ENCODE data around the gene SMAD4. TPM values are rescaled to one million over a fixed set of nuclear protein-coding genes. Genes with fewer than 3 reads are reported as not detected.
"Not testable (repeated sequence)": the region's sequence is repeated elsewhere in the genome, so short reads cannot be mapped to it uniquely, and the experiment has no call there.

The SMAD4 gene
- total RNA-seq, 2 experiments from 2014 or later, result 72.0 to 75.1 TPM

DNA sequence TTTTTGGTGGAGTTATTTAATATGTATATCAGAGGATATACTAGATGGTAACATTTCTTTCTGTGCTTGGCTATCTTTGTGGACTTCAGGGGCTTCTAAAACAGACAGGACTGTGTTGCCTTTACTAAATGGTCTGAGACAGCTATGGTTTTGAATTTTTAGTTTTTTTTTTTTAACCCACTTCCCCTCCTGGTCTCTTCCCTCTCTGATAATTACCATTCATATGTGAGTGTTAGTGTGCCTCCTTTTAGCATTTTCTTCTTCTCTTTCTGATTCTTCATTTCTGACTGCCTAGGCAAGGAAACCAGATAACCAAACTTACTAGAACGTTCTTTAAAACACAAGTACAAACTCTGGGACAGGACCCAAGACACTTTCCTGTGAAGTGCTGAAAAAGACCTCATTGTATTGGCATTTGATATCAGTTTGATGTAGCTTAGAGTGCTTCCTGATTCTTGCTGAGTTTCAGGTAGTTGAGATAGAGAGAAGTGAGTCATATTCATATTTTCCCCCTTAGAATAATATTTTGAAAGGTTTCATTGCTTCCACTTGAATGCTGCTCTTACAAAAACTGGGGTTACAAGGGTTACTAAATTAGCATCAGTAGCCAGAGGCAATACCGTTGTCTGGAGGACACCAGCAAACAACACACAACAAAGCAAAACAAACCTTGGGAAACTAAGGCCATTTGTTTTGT is 52.7 kb downstream of the SMAD4 start:
- Mint-ChIP-seq H3K27me3 (ENCODE audit: low read depth) (no peaks in the 10 kb centered on the region), H3K4me3 (no peak overlapping the region), H3K9me3 (peaks cover 15% of the 10 kb centered on the region), H3K4me1 (ENCODE audit: low read depth) (peaks cover 23% of the 10 kb centered on the region), H3K27ac (peak overlapping the region; percentile 77), H3K36me3 (ENCODE audit: low read depth) (peaks cover 67% of the 10 kb centered on the region)
- DNase-seq, result no peak
- intact Hi-C loops (cut with micrococcal nuclease), result no loop called here
- CTCF ChIA-PET, result interaction anchor here (0.6 kb wide), 1 partner anchor 153 kb away, joined by 3 read pairs; no protein-coding TSS in a partner anchor

DNA sequence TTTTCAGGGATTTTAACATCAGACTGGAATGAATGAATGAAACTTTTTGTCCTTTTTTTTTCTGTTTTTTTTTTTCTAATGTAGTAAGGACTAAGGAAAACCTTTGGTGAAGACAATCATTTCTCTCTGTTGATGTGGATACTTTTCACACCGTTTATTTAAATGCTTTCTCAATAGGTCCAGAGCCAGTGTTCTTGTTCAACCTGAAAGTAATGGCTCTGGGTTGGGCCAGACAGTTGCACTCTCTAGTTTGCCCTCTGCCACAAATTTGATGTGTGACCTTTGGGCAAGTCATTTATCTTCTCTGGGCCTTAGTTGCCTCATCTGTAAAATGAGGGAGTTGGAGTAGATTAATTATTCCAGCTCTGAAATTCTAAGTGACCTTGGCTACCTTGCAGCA is 53.4 kb downstream of the SMAD4 start:
- Mint-ChIP-seq H3K27me3 (ENCODE audit: low read depth) (no peaks in the 10 kb centered on the region), H3K9me3 (peaks cover 21% of the 10 kb centered on the region), H3K4me3 (no peak overlapping the region), H3K4me1 (ENCODE audit: low read depth) (peaks cover 23% of the 10 kb centered on the region), H3K36me3 (ENCODE audit: low read depth) (peaks cover 62% of the 10 kb centered on the region), H3K27ac (peak overlapping the region; percentile 77)
- intact Hi-C loops (cut with micrococcal nuclease), result no loop called here
- CTCF ChIA-PET, result interaction anchor here (1.0 kb wide), 1 partner anchor 263 kb away, joined by 3 read pairs; no protein-coding TSS in a partner anchor
- DNase-seq, result no peak

GRCh38 chr18:51088410-51088809 is 58.4 kb downstream of the SMAD4 start:
- Mint-ChIP-seq H3K9me3 (peaks cover 30% of the 10 kb centered on the region), H3K4me1 (ENCODE audit: low read depth) (peaks cover 5% of the 10 kb centered on the region), H3K4me3 (no peak overlapping the region), H3K36me3 (ENCODE audit: low read depth) (peaks cover 37% of the 10 kb centered on the region), H3K27ac (no peak overlapping the region), H3K27me3 (ENCODE audit: low read depth) (no peaks in the 10 kb centered on the region)
- CTCF ChIA-PET, result no interaction called here
- intact Hi-C loops (cut with micrococcal nuclease), result no loop called here
- no peak for DNase-seq

GRCh38 chr18:51089691-51090090 is 59.7 kb downstream of the SMAD4 start:
- Mint-ChIP-seq H3K36me3 (ENCODE audit: low read depth) (peaks cover 25% of the 10 kb centered on the region), H3K27ac (no peak overlapping the region), H3K27me3 (ENCODE audit: low read depth) (no peaks in the 10 kb centered on the region), H3K9me3 (peaks cover 31% of the 10 kb centered on the region), H3K4me1 (ENCODE audit: low read depth) (no peaks in the 10 kb centered on the region), H3K4me3 (no peak overlapping the region)
- no peak for DNase-seq
- CTCF ChIA-PET, result interaction anchor here (0.6 kb wide), 2 partner anchors 27 to 289 kb away, joined by 3 read pairs; no protein-coding TSS in a partner anchor
- intact Hi-C loops (cut with micrococcal nuclease), result no loop called here

- no peak overlapping the region for H3K27ac Mint-ChIP-seq
- CTCF ChIA-PET, result interaction anchor here (0.7 kb wide), 1 partner anchor 42 kb away, joined by 3 read pairs; no protein-coding TSS in a partner anchor
Measured at GRCh38 chr18:51091270-51091669, 61.3 kb downstream of the SMAD4 start.

GRCh38 chr18:51092117-51092516 is 62.1 kb downstream of the SMAD4 start:
- Mint-ChIP-seq H3K4me3 (no peak overlapping the region), H3K27ac (no peak overlapping the region), H3K36me3 (ENCODE audit: low read depth) (peaks cover 5% of the 10 kb centered on the region), H3K9me3 (peaks cover 20% of the 10 kb centered on the region), H3K27me3 (ENCODE audit: low read depth) (no peaks in the 10 kb centered on the region), H3K4me1 (ENCODE audit: low read depth) (no peaks in the 10 kb centered on the region)
- intact Hi-C loops (cut with micrococcal nuclease), result no loop called here
- DNase-seq, result no peak
- CTCF ChIA-PET, result no interaction called here

More at GRCh38 chr18:51091270-51091669, 61.3 kb downstream of the SMAD4 start:
- H3K27me3 Mint-ChIP-seq (ENCODE audit: low read depth), result no peaks in the 10 kb centered on the region
- H3K9me3 Mint-ChIP-seq, result peaks cover 27% of the 10 kb centered on the region
- peaks cover 12% of the 10 kb centered on the region for H3K36me3 Mint-ChIP-seq (ENCODE audit: low read depth)
- DNase-seq, result no peak
- H3K4me3 Mint-ChIP-seq, result no peak overlapping the region
- intact Hi-C loops (cut with micrococcal nuclease), result no loop called here
- no peaks in the 10 kb centered on the region for H3K4me1 Mint-ChIP-seq (ENCODE audit: low read depth)

DNA sequence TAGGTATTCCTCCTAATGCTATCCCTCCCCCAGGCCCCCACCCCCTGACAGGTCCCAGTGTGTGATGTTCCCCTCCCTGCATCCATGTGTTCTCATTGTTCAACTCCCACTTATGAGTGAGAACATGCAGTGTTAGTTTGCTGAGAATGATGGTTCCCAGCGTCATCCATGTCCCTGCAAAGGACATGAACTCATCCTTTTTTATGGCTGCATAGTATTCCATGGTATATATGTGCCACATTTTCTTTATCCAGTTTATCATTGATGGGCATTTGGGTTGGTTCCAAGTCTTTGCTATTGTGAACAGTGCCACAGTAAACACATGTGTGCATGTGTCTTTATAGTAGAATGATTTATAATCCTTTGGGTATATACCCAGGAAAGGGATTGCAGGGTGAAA is 63.0 kb downstream of the SMAD4 start:
- H3K27me3 Mint-ChIP-seq (ENCODE audit: low read depth); intact Hi-C loops (cut with micrococcal nuclease); H3K4me3 Mint-ChIP-seq; H3K4me1 Mint-ChIP-seq (ENCODE audit: low read depth); CTCF ChIA-PET; H3K36me3 Mint-ChIP-seq (ENCODE audit: low read depth); H3K27ac Mint-ChIP-seq; DNase-seq: not testable (repeated sequence)
- H3K9me3 Mint-ChIP-seq, result peaks cover 14% of the 10 kb centered on the region

DNA sequence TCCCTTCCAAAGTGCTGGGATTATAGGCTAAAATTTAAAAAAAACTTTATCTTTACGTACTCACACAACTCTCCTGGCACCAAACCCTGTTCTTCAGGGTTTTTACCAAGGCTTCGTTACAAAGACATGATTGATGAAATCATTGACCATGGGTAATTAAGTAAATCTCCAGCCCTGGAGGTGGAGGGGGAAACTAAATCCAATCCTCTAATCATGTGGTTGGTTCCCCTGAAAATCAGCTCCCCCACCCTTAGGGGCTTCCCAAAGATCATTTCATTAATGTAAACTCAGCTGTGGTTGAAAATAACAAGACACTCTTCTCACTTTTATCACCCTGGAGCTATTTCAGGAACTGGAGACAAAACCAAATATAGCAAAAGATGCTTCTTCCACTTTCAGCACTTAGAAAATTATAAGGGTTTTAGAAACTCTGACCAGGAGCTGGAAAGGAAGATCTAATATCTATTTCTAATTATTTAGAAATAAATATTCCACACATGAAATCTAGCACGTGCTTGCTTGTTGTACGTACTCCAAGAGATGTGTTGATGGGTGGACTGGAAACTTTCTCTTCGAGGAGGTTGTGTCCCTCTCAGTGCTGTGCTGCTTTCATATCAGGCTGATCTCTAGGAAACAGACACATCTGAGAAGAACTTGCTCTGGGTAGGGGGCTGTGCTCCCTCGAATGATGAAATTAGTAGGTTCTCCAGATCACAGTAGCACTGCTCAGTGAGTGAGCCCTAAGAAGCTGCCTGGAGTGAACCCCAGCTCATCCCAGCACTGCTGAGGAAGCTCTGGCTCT is 67.2 kb downstream of the SMAD4 start:
- peaks cover 7% of the 10 kb centered on the region for H3K9me3 Mint-ChIP-seq
- no peaks in the 10 kb centered on the region for H3K27me3 Mint-ChIP-seq (ENCODE audit: low read depth)
- H3K4me3 Mint-ChIP-seq, result no peak overlapping the region
- H3K27ac Mint-ChIP-seq, result no peak overlapping the region
- CTCF ChIA-PET, result interaction anchor here (1.3 kb wide), 1 partner anchor 13 kb away, joined by 3 read pairs; no protein-coding TSS in a partner anchor
- intact Hi-C loops (cut with micrococcal nuclease), result no loop called here
- peaks cover 2% of the 10 kb centered on the region for H3K36me3 Mint-ChIP-seq (ENCODE audit: low read depth)
- no peaks in the 10 kb centered on the region for H3K4me1 Mint-ChIP-seq (ENCODE audit: low read depth)
- DNase-seq, result no peak

DNA sequence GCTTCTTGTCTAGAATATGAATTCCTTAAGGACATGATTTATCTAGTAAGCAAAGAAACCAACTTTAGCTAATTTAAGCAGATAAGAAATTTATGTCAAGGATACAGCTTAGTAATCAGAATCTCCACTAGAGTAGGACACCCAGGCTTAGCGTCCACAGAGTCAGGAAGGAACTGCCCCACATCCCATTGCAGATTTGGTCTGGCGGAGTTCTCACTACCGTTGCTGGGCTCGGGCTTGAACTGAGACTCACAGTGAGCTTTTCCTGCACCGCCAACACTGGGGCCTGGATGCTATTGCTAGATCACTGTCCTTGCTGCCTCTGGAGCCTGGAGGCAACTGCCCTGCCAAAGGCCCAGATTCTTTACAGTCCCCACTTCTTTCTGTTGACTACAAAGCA is 68.1 kb downstream of the SMAD4 start:
- no peak for DNase-seq
- Mint-ChIP-seq H3K9me3 (peaks cover 9% of the 10 kb centered on the region), H3K4me3 (no peak overlapping the region), H3K36me3 (ENCODE audit: low read depth) (peaks cover 2% of the 10 kb centered on the region), H3K27ac (no peak overlapping the region), H3K27me3 (ENCODE audit: low read depth) (no peaks in the 10 kb centered on the region), H3K4me1 (ENCODE audit: low read depth) (no peaks in the 10 kb centered on the region)
- intact Hi-C loops (cut with micrococcal nuclease), result no loop called here
- CTCF ChIA-PET, result interaction anchor here (1.3 kb wide), 1 partner anchor 12 kb away, joined by 3 read pairs; no protein-coding TSS in a partner anchor

DNA sequence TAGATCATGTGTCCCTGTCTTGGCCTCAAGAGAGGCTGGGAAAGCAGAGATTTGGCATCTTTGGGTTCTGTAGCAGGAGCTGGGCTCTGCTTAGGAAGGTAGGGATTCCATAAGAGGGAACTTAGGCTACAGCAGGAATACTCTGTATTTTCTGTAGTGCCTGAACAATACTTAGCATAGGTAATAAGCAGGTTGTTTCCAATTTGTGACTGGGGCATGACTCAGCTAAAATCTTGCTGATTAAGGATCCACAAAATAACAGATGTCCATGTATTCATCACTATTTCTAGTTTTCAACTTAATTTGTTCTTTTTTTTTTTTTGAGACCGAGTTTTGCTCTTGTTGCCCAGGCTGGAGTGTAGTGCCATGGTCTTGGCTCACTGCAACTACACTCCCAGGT is 68.5 kb downstream of the SMAD4 start:
- no peaks in the 10 kb centered on the region for H3K4me1 Mint-ChIP-seq (ENCODE audit: low read depth)
- peaks cover 2% of the 10 kb centered on the region for H3K36me3 Mint-ChIP-seq (ENCODE audit: low read depth)
- intact Hi-C loops (cut with micrococcal nuclease), result no loop called here
- no peak overlapping the region for H3K27ac Mint-ChIP-seq
- no peaks in the 10 kb centered on the region for H3K27me3 Mint-ChIP-seq (ENCODE audit: low read depth)
- no peak overlapping the region for H3K4me3 Mint-ChIP-seq
- H3K9me3 Mint-ChIP-seq, result peaks cover 8% of the 10 kb centered on the region
- DNase-seq, result no peak
- CTCF ChIA-PET, result interaction anchor here (1.3 to 3.2 kb wide), 2 partner anchors 12 kb away, joined by 3 to 13 read pairs; no protein-coding TSS in a partner anchor

GRCh38 chr18:51100385-51101120 is 70.5 kb downstream of the SMAD4 start:
- H3K27ac Mint-ChIP-seq, result no peak overlapping the region
- CTCF ChIA-PET, result interaction anchor here (3.2 kb wide), 1 partner anchor 10 kb away, joined by 13 read pairs; no protein-coding TSS in a partner anchor
- intact Hi-C loops (cut with micrococcal nuclease), result no loop called here
- H3K4me1 Mint-ChIP-seq (ENCODE audit: low read depth), result no peaks in the 10 kb centered on the region
- no peak for DNase-seq
- H3K9me3 Mint-ChIP-seq, result peaks cover 7% of the 10 kb centered on the region
- H3K27me3 Mint-ChIP-seq (ENCODE audit: low read depth), result no peaks in the 10 kb centered on the region
- H3K4me3 Mint-ChIP-seq, result no peak overlapping the region
- H3K36me3 Mint-ChIP-seq (ENCODE audit: low read depth), result no peaks in the 10 kb centered on the region

GRCh38 chr18:51107082-51107481 is 77.1 kb downstream of the SMAD4 start:
- CTCF ChIA-PET, result interaction anchor here (1.0 to 1.6 kb wide), 3 partner anchors 171 to 287 kb away, joined by 5 to 7 read pairs (median 7); partner anchors contain the start of gene MRO

More at GRCh38 chr18:51107082-51107481, 77.1 kb downstream of the SMAD4 start:
- intact Hi-C loops (cut with micrococcal nuclease), result loop anchor here (1.0 to 5.0 kb wide), 3 partner anchors 170 to 560 kb away; partner anchors contain the start of gene MRO
- no peak overlapping the region for H3K4me3 Mint-ChIP-seq
- H3K9me3 Mint-ChIP-seq, result peaks cover 5% of the 10 kb centered on the region
- H3K27me3 Mint-ChIP-seq (ENCODE audit: low read depth), result no peaks in the 10 kb centered on the region
- no peaks in the 10 kb centered on the region for H3K36me3 Mint-ChIP-seq (ENCODE audit: low read depth)
- H3K27ac Mint-ChIP-seq, result no peak overlapping the region
- no peak for DNase-seq
- peaks cover 17% of the 10 kb centered on the region for H3K4me1 Mint-ChIP-seq (ENCODE audit: low read depth)

Measured in activated naive CD4-positive, alpha-beta T cell treated with anti-CD3 and anti-CD28 coated beads for 36 hours (primary cell).